ENCODE measurements around the gene AK4. TPM values are rescaled to one million over a fixed set of nuclear protein-coding genes. Genes with fewer than 3 reads are reported as not detected.
A peak's percentile ranks its signal among the peaks of the same experiment; 100 is the strongest.

The AK4 gene
- total and polyA plus RNA-seq, 2 donors = 12.5 to 36.1 TPM

DNA sequence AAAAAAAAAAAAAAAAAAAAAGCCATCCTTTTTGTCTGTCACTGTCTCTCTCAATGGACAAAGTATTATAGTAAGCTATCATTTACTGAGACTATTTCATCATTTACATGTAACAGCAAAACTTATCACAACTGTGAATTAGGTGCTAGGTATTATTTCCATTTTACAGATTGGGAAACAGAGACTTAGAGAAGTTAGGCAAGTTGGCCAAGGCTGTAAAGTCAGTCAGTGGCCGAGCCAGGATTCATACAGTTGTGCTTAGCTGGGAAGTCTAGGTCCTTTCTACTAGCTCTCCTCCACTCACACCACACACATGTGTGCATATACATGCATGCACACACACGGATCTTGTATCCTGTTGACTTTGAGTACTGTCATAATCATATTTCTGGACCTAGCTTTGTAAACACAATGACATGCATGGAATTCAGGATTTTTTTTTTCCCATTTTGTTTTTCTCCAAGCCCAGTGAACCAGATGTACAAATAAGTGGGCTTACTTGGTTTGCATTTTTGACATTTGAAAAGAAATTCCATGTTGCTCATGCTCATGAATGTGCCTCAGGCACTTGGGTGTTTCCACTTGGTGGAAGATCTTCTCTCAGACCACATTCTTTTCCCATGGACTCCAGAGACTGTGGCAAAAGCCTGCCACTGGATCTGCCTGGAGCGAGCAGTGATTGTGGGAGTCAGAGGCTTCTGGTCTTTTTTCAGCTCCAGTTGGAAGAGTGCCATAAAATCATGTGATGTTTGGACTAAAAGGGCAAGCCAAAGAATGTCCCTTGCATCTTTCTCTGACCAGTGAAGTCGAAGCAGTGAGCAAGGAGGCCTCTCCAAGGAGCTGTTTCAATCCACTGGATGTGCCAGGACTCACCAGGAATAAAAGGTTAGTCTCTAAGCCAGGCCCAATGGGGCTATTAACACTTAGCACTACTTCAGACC, 99.7 kb downstream of the AK4 start:
- no peak overlapping the region for H3K27ac ChIP-seq (ENCODE audit: low read depth)
- no peaks in the 10 kb centered on the region for H3K36me3 ChIP-seq (ENCODE audit: insufficient read depth)
- no peak for DNase-seq (ENCODE audit: extremely low spot score)
- H3K4me1 ChIP-seq (ENCODE audit: insufficient read depth) = no peaks in the 10 kb centered on the region
- no peak overlapping the region for H3K4me3 ChIP-seq (ENCODE audit: low read depth, low read length)
- WGBS = 40% methylated on average over 4 of the region's 4 CpGs

DNA sequence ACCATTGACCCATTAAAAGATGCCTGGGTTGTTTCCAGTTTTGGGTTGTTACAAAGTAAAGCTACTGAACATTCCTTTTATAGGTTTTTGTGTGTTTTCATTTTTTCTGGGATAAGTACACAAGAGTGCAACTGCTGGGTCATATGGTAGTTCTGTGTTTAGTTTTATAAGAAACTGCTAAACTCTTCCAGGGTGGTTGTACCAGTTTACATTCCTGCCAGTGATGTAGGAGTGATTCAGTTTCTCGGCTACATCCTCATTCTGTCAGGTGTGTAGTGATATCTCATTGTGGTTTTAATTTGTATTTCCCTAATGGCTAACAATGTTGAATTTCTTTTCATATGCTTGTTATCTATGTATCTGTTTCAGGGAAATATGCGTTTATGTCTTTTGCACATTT, 102.8 kb downstream of the AK4 start:
- 80% methylated on average over 2 of the region's 2 CpGs for WGBS
- no peaks in the 10 kb centered on the region for H3K4me1 ChIP-seq (ENCODE audit: insufficient read depth)
- DNase-seq (ENCODE audit: extremely low spot score) = no peak

DNA sequence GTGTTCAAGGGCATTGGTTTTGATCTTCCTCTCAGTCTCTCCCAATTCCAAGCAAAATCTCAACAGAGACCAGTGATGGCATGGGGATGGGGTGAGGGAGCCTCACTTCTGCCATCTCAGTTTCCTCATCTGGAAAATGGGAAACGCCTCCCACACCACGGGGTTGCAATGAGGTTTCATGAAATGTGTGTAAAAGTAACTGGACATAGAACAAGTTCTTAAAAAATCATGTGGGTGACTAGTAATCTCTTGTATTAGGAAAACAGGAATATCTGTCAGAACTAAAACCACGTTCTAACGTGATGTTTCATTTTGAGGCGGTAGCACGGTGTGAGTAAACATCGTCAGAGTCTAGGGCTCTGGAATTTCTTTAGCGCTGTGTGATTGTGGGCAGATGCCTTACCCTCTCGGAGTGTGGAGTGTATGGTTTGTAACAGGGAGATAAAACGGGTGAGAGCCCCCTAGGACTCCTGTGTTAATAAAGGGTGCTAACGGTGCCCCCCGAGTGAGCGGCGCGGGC, 105.9 kb downstream of the AK4 start:
- Histone ChIP-seq H3K36me3 (ENCODE audit: insufficient read depth) (no peaks in the 10 kb centered on the region), H3K27ac (ENCODE audit: low read depth) (no peak overlapping the region), H3K4me3 (ENCODE audit: low read depth, low read length) (peak overlapping the region; percentile 84), H3K4me1 (ENCODE audit: insufficient read depth) (no peaks in the 10 kb centered on the region)
- no peak for DNase-seq (ENCODE audit: extremely low spot score)
- 4% methylated on average over 15 of the region's 15 CpGs for WGBS

More for the DNA sequence above, 102.8 kb downstream of the AK4 start:
- Histone ChIP-seq H3K4me3 (ENCODE audit: low read depth, low read length) (no peak overlapping the region), H3K36me3 (ENCODE audit: insufficient read depth) (no peaks in the 10 kb centered on the region), H3K27ac (ENCODE audit: low read depth) (no peak overlapping the region)

DNA sequence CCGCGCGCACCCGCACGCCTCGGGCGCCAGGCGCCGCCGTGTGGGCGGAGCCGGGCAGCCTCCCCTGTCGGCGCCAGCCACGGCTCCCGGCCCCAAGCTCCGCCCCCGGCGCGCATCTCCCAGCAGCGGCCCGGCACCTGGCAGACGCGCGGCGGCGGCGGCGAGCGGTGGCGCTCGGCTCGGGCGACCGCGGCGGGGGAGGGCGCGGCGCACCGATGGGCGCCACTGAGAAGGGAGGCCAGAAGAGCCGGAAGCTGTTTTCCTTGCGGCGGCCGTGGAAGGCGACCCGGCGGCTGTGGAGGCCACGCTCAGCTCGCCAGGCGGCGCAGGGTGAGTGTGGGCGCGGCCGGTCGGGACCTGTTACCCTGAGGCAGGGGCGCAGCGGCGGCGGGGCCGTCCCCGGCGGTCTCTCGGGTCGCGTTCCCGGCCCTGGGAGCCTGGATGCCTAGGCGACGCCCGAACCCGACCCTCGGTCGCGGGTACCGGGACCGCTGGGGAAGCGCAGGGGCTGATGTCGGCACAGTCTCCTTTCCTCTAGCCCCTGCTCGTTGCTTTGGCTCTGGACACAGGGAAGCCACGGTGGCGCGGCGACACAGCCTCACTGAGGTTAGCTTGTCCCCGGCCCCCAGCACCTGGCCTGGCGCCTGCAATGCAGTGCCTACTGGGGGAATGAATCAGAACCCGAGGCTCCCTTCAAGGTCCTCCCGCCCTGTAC, 106.5 kb downstream of the AK4 start:
- Histone ChIP-seq H3K36me3 (ENCODE audit: insufficient read depth) (no peaks in the 10 kb centered on the region), H3K4me1 (ENCODE audit: insufficient read depth) (no peaks in the 10 kb centered on the region), H3K4me3 (ENCODE audit: low read depth, low read length) (peak overlapping the region; percentile 84), H3K27ac (ENCODE audit: low read depth) (no peak overlapping the region)
- DNase-seq (ENCODE audit: extremely low spot score) = no peak
- WGBS = under 1% methylated on average over 88 of the region's 88 CpGs

DNA sequence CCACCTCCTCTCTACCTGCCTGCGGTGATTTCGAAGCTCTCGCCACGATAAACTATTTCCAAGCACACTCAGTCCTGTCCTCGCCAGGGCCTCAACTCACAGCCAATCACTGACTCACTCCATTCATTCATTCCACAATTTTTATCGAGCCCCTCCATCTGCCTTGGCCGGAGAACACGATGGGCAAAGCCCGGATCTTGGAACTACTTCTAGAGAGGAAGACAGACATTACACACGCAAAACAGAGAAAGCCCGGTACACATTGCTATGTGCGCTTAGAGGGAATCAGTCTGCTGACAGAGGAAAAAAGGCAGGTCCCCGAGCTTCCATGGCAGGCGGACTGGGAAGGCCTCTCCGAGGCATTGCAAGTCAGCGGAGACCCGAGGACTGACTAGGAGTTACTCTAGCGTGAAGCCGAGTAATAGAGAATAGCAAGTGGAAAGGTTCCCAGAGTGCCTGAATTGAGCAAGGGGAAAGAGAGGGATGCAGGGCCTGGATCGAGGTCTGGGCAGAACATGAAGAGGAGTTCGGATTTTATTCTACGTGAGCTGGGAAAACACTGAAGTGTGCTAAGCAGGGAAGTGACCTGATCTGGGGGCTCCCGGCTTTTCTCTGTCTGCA, 107.1 kb downstream of the AK4 start:
- Histone ChIP-seq H3K27ac (ENCODE audit: low read depth) (no peak overlapping the region), H3K36me3 (ENCODE audit: insufficient read depth) (no peaks in the 10 kb centered on the region), H3K4me1 (ENCODE audit: insufficient read depth) (no peaks in the 10 kb centered on the region), H3K4me3 (ENCODE audit: low read depth, low read length) (peak overlapping the region; percentile 84)
- DNase-seq (ENCODE audit: extremely low spot score) = no peak
- 9% methylated on average over 23 of the region's 23 CpGs for WGBS

DNA sequence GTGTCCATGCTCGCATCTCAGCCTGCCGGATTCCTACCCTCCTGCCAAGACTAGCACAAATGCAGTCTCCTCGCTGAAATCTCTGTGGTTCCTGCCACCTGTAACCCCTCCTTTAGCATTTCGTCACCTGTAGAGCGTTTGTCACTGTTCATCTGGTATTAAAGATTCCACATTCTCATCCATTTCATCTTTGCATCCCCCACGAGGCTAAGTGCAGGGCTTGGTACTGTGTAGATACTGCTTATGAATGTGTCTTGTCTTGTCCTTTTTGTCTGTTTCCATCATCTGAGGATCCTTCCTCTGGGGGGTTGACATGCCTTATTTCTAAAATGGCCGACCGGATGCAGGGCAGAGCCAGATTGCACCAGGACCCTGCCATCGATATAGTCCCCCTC, 107.7 kb downstream of the AK4 start:
- Histone ChIP-seq H3K4me1 (ENCODE audit: insufficient read depth) (no peaks in the 10 kb centered on the region), H3K36me3 (ENCODE audit: insufficient read depth) (no peaks in the 10 kb centered on the region), H3K4me3 (ENCODE audit: low read depth, low read length) (no peak overlapping the region), H3K27ac (ENCODE audit: low read depth) (no peak overlapping the region)
- WGBS = 71% methylated on average over 9 of the region's 9 CpGs
- no peak for DNase-seq (ENCODE audit: extremely low spot score)

DNA sequence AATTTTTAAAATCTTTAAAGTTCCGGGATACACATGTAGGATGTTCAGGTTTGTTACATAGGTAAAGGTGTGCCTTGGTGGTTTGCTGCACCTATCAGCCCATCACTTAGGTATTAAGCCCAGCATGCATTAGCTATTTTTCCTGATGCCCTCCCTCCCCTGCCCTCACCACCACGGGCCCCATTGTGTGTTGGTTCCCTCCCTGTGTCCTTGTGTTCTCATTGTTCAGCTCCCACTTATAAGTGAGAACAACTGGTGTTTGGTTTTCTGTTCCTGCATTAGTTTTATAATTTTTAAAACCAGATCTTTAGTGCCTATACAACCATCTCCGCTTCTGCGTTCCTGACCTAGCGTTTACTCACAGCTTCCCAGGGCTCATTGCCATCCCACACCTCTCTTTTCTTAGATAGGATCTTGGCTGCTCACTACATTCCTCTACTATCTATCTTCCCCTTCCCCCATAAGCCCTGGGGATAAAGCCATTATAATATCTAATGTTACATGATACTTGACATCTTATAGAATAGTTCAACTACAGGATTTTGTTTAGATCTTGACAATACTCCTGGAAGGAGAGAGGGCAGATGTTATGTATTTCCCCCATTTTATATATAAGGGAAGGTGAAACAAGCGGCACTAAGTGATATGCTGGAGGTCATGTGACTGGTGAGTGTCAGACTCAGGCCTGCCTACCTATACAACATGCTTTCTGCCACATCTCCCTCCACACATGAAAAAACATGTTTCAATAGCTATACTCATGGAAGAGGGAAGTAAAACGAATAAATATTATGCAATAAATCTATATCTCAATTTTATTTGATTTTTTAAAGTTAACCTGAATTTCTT, 109.1 kb downstream of the AK4 start:
- Histone ChIP-seq H3K4me1 (ENCODE audit: insufficient read depth) (no peaks in the 10 kb centered on the region), H3K27ac (ENCODE audit: low read depth) (no peak overlapping the region), H3K4me3 (ENCODE audit: low read depth, low read length) (no peak overlapping the region), H3K36me3 (ENCODE audit: insufficient read depth) (no peaks in the 10 kb centered on the region)
- 83% methylated on average over 7 of the region's 7 CpGs for WGBS
- DNase-seq (ENCODE audit: extremely low spot score) = no peak

DNA sequence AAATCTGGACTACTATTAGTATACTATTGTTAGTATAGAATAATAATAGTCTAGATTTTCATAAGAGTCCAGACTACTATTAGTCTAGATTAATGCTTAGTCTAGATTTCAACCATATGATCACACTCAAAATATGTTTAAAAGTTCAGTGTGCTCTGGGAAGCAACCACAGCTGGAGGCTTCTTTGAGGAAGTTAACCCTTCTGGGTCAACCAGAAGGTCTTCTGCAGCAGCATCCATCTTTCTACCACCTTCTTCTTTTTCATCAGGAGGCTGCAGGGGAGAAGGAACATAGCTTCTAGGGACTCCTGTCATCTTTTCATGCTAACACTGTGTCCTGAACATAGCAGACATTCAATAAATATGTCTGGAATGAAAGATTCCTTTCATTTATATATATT, 110.1 kb downstream of the AK4 start:
- no peak for DNase-seq (ENCODE audit: extremely low spot score)
- Histone ChIP-seq H3K4me3 (ENCODE audit: low read depth, low read length) (no peak overlapping the region), H3K27ac (ENCODE audit: low read depth) (no peak overlapping the region), H3K36me3 (ENCODE audit: insufficient read depth) (no peaks in the 10 kb centered on the region), H3K4me1 (ENCODE audit: insufficient read depth) (no peaks in the 10 kb centered on the region)

DNA sequence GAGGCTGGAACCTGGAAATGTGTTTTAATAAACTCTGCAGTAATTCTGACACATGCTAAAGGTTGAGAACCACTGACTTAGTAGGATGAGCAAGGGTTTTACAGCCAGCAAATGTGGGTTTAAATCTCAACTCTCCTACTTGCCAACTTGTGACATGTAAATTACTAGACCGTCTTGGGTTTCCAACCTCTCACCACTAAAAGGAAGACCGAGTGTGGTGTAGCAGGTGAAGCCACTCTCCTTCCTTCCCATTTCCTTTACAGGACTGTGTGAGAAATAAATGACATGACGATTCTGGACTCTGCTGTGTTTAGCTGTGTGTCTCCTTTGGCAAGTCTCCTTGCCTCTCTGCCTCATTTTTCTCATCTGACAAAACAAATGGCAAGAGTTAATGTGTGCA, 111.8 kb downstream of the AK4 start:
- no peak for DNase-seq (ENCODE audit: extremely low spot score)
- Histone ChIP-seq H3K27ac (ENCODE audit: low read depth) (no peak overlapping the region), H3K36me3 (ENCODE audit: insufficient read depth) (no peaks in the 10 kb centered on the region), H3K4me3 (ENCODE audit: low read depth, low read length) (no peak overlapping the region), H3K4me1 (ENCODE audit: insufficient read depth) (no peaks in the 10 kb centered on the region)
- WGBS = 70% methylated on average over 3 of the region's 3 CpGs

DNA sequence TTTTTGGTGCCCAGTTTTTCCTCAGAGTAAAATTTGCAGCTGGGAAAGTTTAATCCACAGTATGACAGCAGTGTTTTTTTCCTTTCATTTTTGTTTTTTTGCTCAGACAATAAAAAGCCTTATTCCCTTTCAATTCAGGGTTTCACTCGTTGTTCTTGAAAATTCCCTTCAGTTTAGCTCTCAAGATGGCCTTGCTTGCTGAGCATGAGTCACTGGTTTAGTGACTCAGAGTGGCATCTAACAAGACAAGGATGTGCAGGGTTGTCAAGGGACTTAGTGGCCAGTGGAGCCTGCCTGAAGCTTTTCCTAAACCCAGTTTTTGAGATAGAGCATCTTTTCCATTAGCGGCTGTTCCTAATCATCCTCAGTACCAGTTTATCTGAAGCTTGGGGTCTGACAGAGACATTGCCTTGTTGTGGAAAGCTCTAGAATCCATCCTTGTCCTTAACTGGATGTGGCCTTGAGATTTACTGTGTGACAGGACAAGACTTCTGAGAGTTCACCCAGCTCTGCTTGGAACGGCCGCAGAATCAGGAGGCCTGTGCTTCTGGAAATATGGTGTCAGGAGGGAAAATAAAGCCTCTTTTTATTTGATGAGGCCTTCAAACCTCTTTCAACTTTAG, 113.0 kb downstream of the AK4 start:
- WGBS = 75% methylated on average over 4 of the region's 4 CpGs
- H3K36me3 ChIP-seq (ENCODE audit: insufficient read depth) = no peaks in the 10 kb centered on the region
- H3K4me1 ChIP-seq (ENCODE audit: insufficient read depth) = no peaks in the 10 kb centered on the region
- no peak for DNase-seq (ENCODE audit: extremely low spot score)
- no peak overlapping the region for H3K27ac ChIP-seq (ENCODE audit: low read depth)
- H3K4me3 ChIP-seq (ENCODE audit: low read depth, low read length) = no peak overlapping the region

DNA sequence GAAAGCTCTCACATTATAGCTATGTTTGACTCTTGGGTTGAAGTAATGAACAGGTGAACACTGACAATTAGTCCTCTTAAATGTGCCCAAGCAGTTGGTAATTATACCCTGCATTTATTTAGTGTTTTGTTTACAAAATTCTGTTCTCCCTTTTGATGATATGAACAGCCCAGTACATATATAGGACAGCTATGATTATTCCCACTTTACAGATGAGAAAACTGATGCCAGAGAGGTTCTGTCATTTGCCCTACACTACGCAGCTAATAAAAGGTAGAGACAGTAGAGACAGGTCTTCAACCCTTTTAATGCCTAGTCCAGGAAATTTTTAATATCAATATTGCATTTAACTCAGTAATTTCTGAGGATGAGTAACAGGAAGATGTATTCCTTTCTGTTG, 115.3 kb downstream of the AK4 start:
- DNase-seq (ENCODE audit: extremely low spot score) = no peak
- H3K27ac ChIP-seq (ENCODE audit: low read depth) = no peak overlapping the region
- 93% methylated on average over 1 of the region's 1 CpG for WGBS
- no peak overlapping the region for H3K4me3 ChIP-seq (ENCODE audit: low read depth, low read length)
- no peaks in the 10 kb centered on the region for H3K36me3 ChIP-seq (ENCODE audit: insufficient read depth)
- H3K4me1 ChIP-seq (ENCODE audit: insufficient read depth) = no peaks in the 10 kb centered on the region

DNA sequence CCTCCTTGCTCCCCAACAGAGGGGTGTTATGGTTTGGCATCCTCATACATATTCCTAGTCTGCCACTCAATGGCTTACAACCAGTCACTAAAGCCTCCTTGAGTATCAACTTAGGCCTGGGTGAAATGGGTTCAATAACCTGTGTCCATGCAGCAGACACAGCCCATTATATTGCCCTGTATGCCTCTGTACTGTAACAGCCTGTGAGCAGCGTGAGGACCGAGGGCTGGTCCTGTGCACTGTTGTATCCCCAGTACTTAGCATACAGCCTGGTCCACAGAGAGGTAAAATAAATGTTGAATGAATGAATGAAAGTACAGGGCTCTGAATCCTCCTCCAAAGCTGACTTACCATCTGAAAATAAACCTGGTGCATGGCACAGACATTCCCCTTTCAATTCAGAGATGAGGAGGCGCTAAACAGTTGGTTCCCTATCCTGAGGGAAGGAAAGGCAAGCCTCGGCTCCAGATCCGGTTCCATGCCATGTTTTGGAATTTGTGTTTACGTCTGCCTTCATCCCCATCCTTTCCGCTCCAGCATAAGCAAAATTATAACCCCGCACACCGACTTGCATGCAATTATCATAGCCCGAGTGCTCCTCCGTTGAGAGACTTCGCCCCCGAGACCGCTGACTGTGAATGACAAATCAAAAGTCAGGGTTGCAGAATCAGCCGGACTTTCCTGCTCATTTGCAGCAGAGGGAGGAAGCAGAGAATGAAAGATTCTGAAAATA, 116.4 kb downstream of the AK4 start:
- Histone ChIP-seq H3K4me3 (ENCODE audit: low read depth, low read length) (peak overlapping the region; percentile 18), H3K4me1 (ENCODE audit: insufficient read depth) (no peaks in the 10 kb centered on the region), H3K27ac (ENCODE audit: low read depth) (no peak overlapping the region), H3K36me3 (ENCODE audit: insufficient read depth) (no peaks in the 10 kb centered on the region)
- 13% methylated on average over 15 of the region's 15 CpGs for WGBS
- no peak for DNase-seq (ENCODE audit: extremely low spot score)
